B cell (primary cell): Measurements from ENCODE around the gene AMFR. TPM values are rescaled to one million over a fixed set of nuclear protein-coding genes. Genes with fewer than 3 reads are reported as not detected.

Source experiments
- ATAC-seq: fragments of 200-7000 bp; cut with Tn5 transposase; one replicate; pipeline ENCODE4 v1.10.0; 2021; ENCODE audit warnings: low read depth, mild to moderate bottlenecking, moderate number of reproducible peaks, moderate library complexity
- CTCF ChIA-PET: fragments of 350-600 bp; sonication (Branson Sonifier 250); formaldehyde crosslinking; loops from one replicate; lab custom pipeline; 2021; ENCODE audit warnings: antibody characterized with exemption, inconsistent platforms; lab: Charles Lee
- POLR2A ChIA-PET: fragments of 350-600 bp; sonication (Branson Sonifier 250); formaldehyde crosslinking; loops from one replicate; lab custom pipeline; 2021; ENCODE audit warnings: antibody characterized with exemption; lab: Charles Lee
- DNase-seq: peaks from one replicate; pipeline ENCODE4 v3.0.0; 2013
- H2AFZ ChIP-seq: 2 replicates; pipeline ENCODE4 v1.6.1; 2012; ENCODE audit warnings: mild to moderate bottlenecking, low read depth, low read length; ENCODE audit not compliant: insufficient read depth, poor library complexity, severe bottlenecking
- H3K27ac ChIP-seq, 2 donors: 1 replicate in 1 of 2; 2 replicates in 1 of 2; pipeline ENCODE4 v1.5.1; 2012 to 2013; ENCODE audit warnings: low read length in 2 of 2, mild to moderate bottlenecking in 2 of 2, moderate library complexity in 1 of 2
- H3K27me3 ChIP-seq, 4 experiments: fragments of 200-600 bp in 1 of 4; sonication (generic) in 1 of 4; replicated peaks in 1 of 4; 1 replicate in 2 of 4; 2 replicates in 2 of 4; pipeline versions ENCODE4 v1.6.1 to v1.7.0; 2013 to 2016; ENCODE audit warnings: low read length in 3 of 4, mild to moderate bottlenecking in 2 of 4, mixed read lengths in 1 of 4, moderate library complexity in 1 of 4; ENCODE audit not compliant: insufficient read depth in 4 of 4, control insufficient read depth in 3 of 4; ENCODE audit errors: control extremely low read depth in 1 of 4
- H3K36me3 ChIP-seq, 2 experiments: replicated peaks in 1 of 2; 1 replicate in 1 of 2; 2 replicates in 1 of 2; pipeline versions ENCODE4 v1.6.1 to v1.7.1; 2013; ENCODE audit warnings: low read length in 1 of 2; ENCODE audit not compliant: insufficient read depth in 2 of 2, control insufficient read depth in 1 of 2; ENCODE audit errors: control extremely low read depth in 1 of 2, extremely low read depth in 1 of 2
- H3K4me1 ChIP-seq, 2 donors: fragments of 200-600 bp in 1 of 2; sonication (generic) in 1 of 2; 1 replicate in 1 of 2; 2 replicates in 1 of 2; pipeline versions ENCODE4 v1.5.1 to v1.6.1; 2013 to 2017; ENCODE audit warnings: low read length in 2 of 2; ENCODE audit not compliant: control insufficient read depth in 2 of 2, insufficient read depth in 2 of 2
- H3K4me2 ChIP-seq: replicated peaks from 2 replicates; pipeline ENCODE3; 2012; ENCODE audit warnings: mild to moderate bottlenecking, low read depth, low read length; ENCODE audit not compliant: poor library complexity, severe bottlenecking
- H3K4me3 ChIP-seq, 5 experiments: fragments of 200-600 bp in 1 of 5; sonication (generic) in 1 of 5; 1 replicate in 3 of 5; 2 replicates in 2 of 5; pipeline versions ENCODE4 v1.5.1 to v1.7.0; 2011 to 2016; ENCODE audit warnings: low read length in 4 of 5, mild to moderate bottlenecking in 4 of 5, low read depth in 2 of 5, control low read depth in 1 of 5, moderate library complexity in 1 of 5; ENCODE audit not compliant: insufficient read depth in 1 of 5; ENCODE audit errors: control extremely low read depth in 1 of 5, extremely low read depth in 1 of 5
- H3K79me2 ChIP-seq: fragments of 200-600 bp; sonication (generic); one replicate; pipeline ENCODE4 v1.6.0; 2016; ENCODE audit warnings: low read length; ENCODE audit not compliant: control insufficient read depth, insufficient read depth
- H3K9ac ChIP-seq: fragments of 200-600 bp; sonication (generic); 2 replicates; pipeline ENCODE4 v1.6.1; 2017; ENCODE audit warnings: mild to moderate bottlenecking, low read length, moderate library complexity
- H3K9me3 ChIP-seq, 3 donors: one replicate each; pipeline versions ENCODE4 v1.6.1 to v1.7.1; 2013; ENCODE audit warnings: low read length in 2 of 3; ENCODE audit not compliant: control insufficient read depth in 2 of 3, insufficient read depth in 1 of 3; ENCODE audit errors: control extremely low read depth in 1 of 3
- H4K20me1 ChIP-seq: 2 replicates; pipeline ENCODE4 v1.6.0; 2012; ENCODE audit warnings: mild to moderate bottlenecking, low read length; ENCODE audit not compliant: insufficient read depth, control insufficient read depth, poor library complexity, severe bottlenecking
- H3K27ac Mint-ChIP-seq: one replicate; pipeline ENCODE4 v1.8.0; 2021; ENCODE audit warnings: mixed read lengths
- H3K27me3 Mint-ChIP-seq: one replicate; pipeline ENCODE4 v1.8.0; 2021; ENCODE audit warnings: mixed read lengths
- H3K4me1 Mint-ChIP-seq: one replicate; pipeline ENCODE4 v1.8.0; 2021; ENCODE audit warnings: mixed read lengths
- H3K4me3 Mint-ChIP-seq: one replicate; pipeline ENCODE4 v1.8.0; 2021; ENCODE audit warnings: mixed read lengths
- H3K9me3 Mint-ChIP-seq: one replicate; pipeline ENCODE4 v1.8.0; 2022; ENCODE audit warnings: mixed read lengths; ENCODE audit not compliant: insufficient read depth
- EZH2 ChIP-seq: IDR thresholded peaks from 2 replicates; pipeline ENCODE4 v1.6.1; 2012; ENCODE audit warnings: borderline replicate concordance, low read depth, mild to moderate bottlenecking, moderate library complexity, low read length; ENCODE audit not compliant: insufficient read depth, poor library complexity, severe bottlenecking
- WGBS: methylation state at CpG from one replicate; pipeline ENCODE4 v1.1.5; 2013; ENCODE audit warnings: missing lambda C conversion rate; ENCODE audit not compliant: insufficient coverage; 5-methylcytosine and 5-hydroxymethylcytosine counted together
- intact Hi-C: fragments of 100-400 bp; cut with micrococcal nuclease; formaldehyde crosslinking; loops from one replicate; pipeline ENCODE4 v1.10.0; 2022
- polyA plus RNA-seq: library from polyadenylated mRNA; depleted of rRNA; stranded (reverse); fragments of >200 nt; gene quantifications from 2 replicates; pipeline ENCODE4 v1.2.3, GENCODE V29; 2012
- total RNA-seq, 2 donors: library from RNA; stranded (reverse); fragments of 120-200 nt in 1 of 2; gene quantifications; 1 replicate in 1 of 2; 2 replicates in 1 of 2; pipeline versions ENCODE4 v1.2.3 to v1.2.4, GENCODE V29; 2013 to 2022
- TF ChIP-seq, protein P1 (sequence below): fragments of 200-600 bp; IDR thresholded peaks from one replicate; pipeline ENCODE4 v1.8.0; 2022; ENCODE audit warnings: antibody characterized with exemption, mild to moderate bottlenecking

Gene AMFR
- total and polyA plus RNA-seq, 2 donors (not counting 1 experiment from before 2014, with no cell fraction given), result 118 to 225 TPM

GRCh38 chr16:56347166-56347565 lies 78.2 kb downstream of the AMFR start:
- Histone ChIP-seq H3K9ac (no peak overlapping the region), H3K36me3 (no peaks in the 10 kb centered on the region), H3K4me3 (no peak overlapping the region), H3K27ac (no peak overlapping the region), H2AFZ (no peak overlapping the region), H4K20me1 (no peaks in the 10 kb centered on the region), H3K79me2 (no peaks in the 10 kb centered on the region), H3K4me1 (no peaks in the 10 kb centered on the region), H3K9me3 (no peaks in the 10 kb centered on the region), H3K27me3 (no peaks in the 10 kb centered on the region), H3K4me2 (no peak overlapping the region)
- no peaks in the 10 kb centered on the region for H3K4me1 Mint-ChIP-seq
- H3K4me3 Mint-ChIP-seq, result no peak overlapping the region
- ATAC-seq, result no peak
- TF ChIP-seq, protein P1, sequence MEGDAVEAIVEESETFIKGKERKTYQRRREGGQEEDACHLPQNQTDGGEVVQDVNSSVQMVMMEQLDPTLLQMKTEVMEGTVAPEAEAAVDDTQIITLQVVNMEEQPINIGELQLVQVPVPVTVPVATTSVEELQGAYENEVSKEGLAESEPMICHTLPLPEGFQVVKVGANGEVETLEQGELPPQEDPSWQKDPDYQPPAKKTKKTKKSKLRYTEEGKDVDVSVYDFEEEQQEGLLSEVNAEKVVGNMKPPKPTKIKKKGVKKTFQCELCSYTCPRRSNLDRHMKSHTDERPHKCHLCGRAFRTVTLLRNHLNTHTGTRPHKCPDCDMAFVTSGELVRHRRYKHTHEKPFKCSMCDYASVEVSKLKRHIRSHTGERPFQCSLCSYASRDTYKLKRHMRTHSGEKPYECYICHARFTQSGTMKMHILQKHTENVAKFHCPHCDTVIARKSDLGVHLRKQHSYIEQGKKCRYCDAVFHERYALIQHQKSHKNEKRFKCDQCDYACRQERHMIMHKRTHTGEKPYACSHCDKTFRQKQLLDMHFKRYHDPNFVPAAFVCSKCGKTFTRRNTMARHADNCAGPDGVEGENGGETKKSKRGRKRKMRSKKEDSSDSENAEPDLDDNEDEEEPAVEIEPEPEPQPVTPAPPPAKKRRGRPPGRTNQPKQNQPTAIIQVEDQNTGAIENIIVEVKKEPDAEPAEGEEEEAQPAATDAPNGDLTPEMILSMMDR, result no peak
- no peak for TF ChIP-seq EZH2
- WGBS, result 100% methylated on average over 7 of the region's 8 CpGs
- H3K9me3 Mint-ChIP-seq, result no peaks in the 10 kb centered on the region
- CTCF ChIA-PET, result interaction anchor here (1.0 kb wide), 1 partner anchor 9 kb away, joined by 6 read pairs; no protein-coding TSS in a partner anchor
- H3K27me3 Mint-ChIP-seq, result peaks cover 5% of the 10 kb centered on the region
- POLR2A ChIA-PET, result no interaction called here
- intact Hi-C loops, result no loop called here
- DNase-seq, result no peak
- H3K27ac Mint-ChIP-seq, result no peak overlapping the region

- intact Hi-C loops, result no loop called here
- H3K4me1 Mint-ChIP-seq, result no peaks in the 10 kb centered on the region
- Histone ChIP-seq H3K4me1 (no peaks in the 10 kb centered on the region), H2AFZ (no peak overlapping the region), H3K27me3 (no peaks in the 10 kb centered on the region), H4K20me1 (no peaks in the 10 kb centered on the region), H3K27ac (no peak overlapping the region), H3K4me3 (no peak overlapping the region), H3K79me2 (no peaks in the 10 kb centered on the region), H3K9me3 (no peaks in the 10 kb centered on the region), H3K36me3 (no peaks in the 10 kb centered on the region), H3K4me2 (no peak overlapping the region), H3K9ac (no peak overlapping the region)
- 95% methylated on average over 14 of the region's 15 CpGs for WGBS
- no peak overlapping the region for H3K27ac Mint-ChIP-seq
- ChIA-PET POLR2A (no interaction called here), CTCF (interaction anchor here (1.0 kb wide), 1 partner anchor 10 kb away, joined by 6 read pairs; no protein-coding TSS in a partner anchor)
- TF ChIP-seq, protein P1, result no peak
- TF ChIP-seq EZH2, result no peak
- H3K27me3 Mint-ChIP-seq, result peaks cover 3% of the 10 kb centered on the region
- no peak overlapping the region for H3K4me3 Mint-ChIP-seq
- DNase-seq (no peak), ATAC-seq (no peak)
- H3K9me3 Mint-ChIP-seq, result no peaks in the 10 kb centered on the region
Measured at GRCh38 chr16:56346131-56346890, 79.0 kb downstream of the AMFR start.
